ENCODE measurements around the gene EFCAB11.
A peak's percentile ranks its signal among the peaks of the same experiment; 100 is the strongest.

EFCAB11 gene

GRCh38 chr14:89954070-89955021, at the start of gene EFCAB11:
EFCAB11 (minus strand) TSS chr14:89954730; CDS start chr14:89954660, 70 bp downstream.
- DNase-seq: peak; percentile 82

- no peak for DNase-seq
These were observed 49.2 kb upstream of the EFCAB11 start for GRCh38 chr14:90003526-90004307.

- DNase-seq: no peak
These were observed 46.4 kb upstream of the EFCAB11 start for GRCh38 chr14:90000935-90001334.

GRCh38 chr14:89996963-89997362, 42.4 kb upstream of the EFCAB11 start:
- DNase-seq: no peak

GRCh38 chr14:89992273-89992672, 37.7 kb upstream of the EFCAB11 start:
- DNase-seq: no peak

- DNase-seq: no peak
These were observed 36.2 kb upstream of the EFCAB11 start for GRCh38 chr14:89990623-89991275.

- no peak for DNase-seq
These were observed 35.7 kb upstream of the EFCAB11 start for GRCh38 chr14:89990218-89990617.

GRCh38 chr14:89988787-89989186, 34.3 kb upstream of the EFCAB11 start:
- DNase-seq: no peak

GRCh38 chr14:89987161-89987475, 32.6 kb upstream of the EFCAB11 start:
- DNase-seq: no peak

- no peak for DNase-seq
These were observed 32.1 kb upstream of the EFCAB11 start for GRCh38 chr14:89986462-89987160.

- DNase-seq: no peak
These were observed 28.8 kb upstream of the EFCAB11 start for GRCh38 chr14:89983375-89983774.

GRCh38 chr14:89978656-89979055, 24.1 kb upstream of the EFCAB11 start:
- no peak for DNase-seq

GRCh38 chr14:89977668-89978067, 23.1 kb upstream of the EFCAB11 start:
- DNase-seq: no peak

- no peak for DNase-seq
These were observed 18.8 kb upstream of the EFCAB11 start for GRCh38 chr14:89973234-89973823.

GRCh38 chr14:89965839-89966238, 11.3 kb upstream of the EFCAB11 start:
- no peak for DNase-seq

- DNase-seq: no peak
These were observed 8.9 kb upstream of the EFCAB11 start for GRCh38 chr14:89963288-89963978.

- DNase-seq: no peak
These were observed 6.4 kb upstream of the EFCAB11 start for GRCh38 chr14:89960914-89961313.

- DNase-seq: no peak
These were observed 5.4 kb upstream of the EFCAB11 start for GRCh38 chr14:89959853-89960445.

- DNase-seq: no peak
These were observed 4.4 kb upstream of the EFCAB11 start for GRCh38 chr14:89958966-89959365.

GRCh38 chr14:89957791-89958190, 3.3 kb upstream of the EFCAB11 start:
- DNase-seq: no peak

GRCh38 chr14:89957376-89957775, 2.8 kb upstream of the EFCAB11 start:
- no peak for DNase-seq

Data from GOT3 (cell line).